ENCODE measurements around the gene CD28. TPM values are rescaled to one million over a fixed set of nuclear protein-coding genes. Genes with fewer than 3 reads are reported as not detected.
A peak's percentile ranks its signal among the peaks of the same experiment; 100 is the strongest.

The CD28 gene
- total RNA-seq, 2 experiments from 2014 or later = 128 to 130 TPM

GRCh38 chr2:203719456-203720410, 13.3 kb downstream of the CD28 start:
- intact Hi-C loops (cut with DNase I, micrococcal nuclease) = loop anchor here (1.0 to 10.0 kb wide), 7 partner anchors 13 to 1937 kb away; partner anchors contain the start of genes ALS2 (in 1 of the 2), CD28 (in 1 of the 2) and ICOS (in 1 of the 2)
- POLR2A ChIA-PET = interaction anchor here (0.9 to 19.9 kb wide), 23 partner anchors 11 to 481 kb away, joined by 3 to 621 read pairs (median 4); partner anchors contain the start of genes CD28, CTLA4, CYP20A1 and RAPH1
- Mint-ChIP-seq H3K4me3 (peak overlapping the region; percentile 80), H3K9me3 (peaks cover 2% of the 10 kb centered on the region), H3K27me3 (no peaks in the 10 kb centered on the region), H3K27ac (peak overlapping the region; percentile 92), H3K4me1 (ENCODE audit: low read depth) (peaks cover 95% of the 10 kb centered on the region), H3K36me3 (ENCODE audit: low read depth) (peaks cover 76% of the 10 kb centered on the region)
- Histone ChIP-seq H3K9me3 (ENCODE audit: control insufficient read depth in 1 of 2, insufficient read depth in 1 of 2, low read length in 2 of 2) (no peaks in the 10 kb centered on the region), H3K27me3 (ENCODE audit: control insufficient read depth in 1 of 2, insufficient read depth in 2 of 2, low read length in 2 of 2) (no peaks in the 10 kb centered on the region), H3K36me3 (ENCODE audit: insufficient read depth, low read length) (peaks cover 42% of the 10 kb centered on the region), H3K27ac (ENCODE audit: low read depth in 1 of 2, low read length in 2 of 2) (peak overlapping the region; percentile 70 to 76), H3K4me1 (ENCODE audit: insufficient read depth, low read length) (peaks cover 75% of the 10 kb centered on the region), H3K4me3 (ENCODE audit: low read length) (peak overlapping the region; percentile 24)
- DNase-seq (peak in 7 of 14 experiments; percentile 31 to 90 (median 62)), ATAC-seq (ENCODE audit: poor library complexity) (peak; percentile 78)
- CTCF ChIA-PET = interaction anchor here (0.9 to 3.5 kb wide), 12 partner anchors 9 to 185 kb away, joined by 3 to 14 read pairs (median 6); partner anchors contain the start of gene RAPH1
- no peak for TF ChIP-seq CTCF (IDR thresholded peaks at IDR 0.05)

GRCh38 chr2:203720915-203721672, 14.7 kb downstream of the CD28 start:
- Mint-ChIP-seq H3K4me1 (ENCODE audit: low read depth) (peaks cover 93% of the 10 kb centered on the region), H3K27ac (peak overlapping the region; percentile 92), H3K36me3 (ENCODE audit: low read depth) (peaks cover 77% of the 10 kb centered on the region), H3K27me3 (no peaks in the 10 kb centered on the region), H3K4me3 (peak overlapping the region; percentile 80), H3K9me3 (peaks cover 2% of the 10 kb centered on the region)
- Histone ChIP-seq H3K4me3 (ENCODE audit: low read length) (peak overlapping the region; percentile 10), H3K4me1 (ENCODE audit: insufficient read depth, low read length) (peaks cover 74% of the 10 kb centered on the region), H3K27ac (ENCODE audit: low read depth in 1 of 2, low read length in 2 of 2) (peak overlapping the region; percentile 70 to 76), H3K36me3 (ENCODE audit: insufficient read depth, low read length) (peaks cover 33% of the 10 kb centered on the region), H3K9me3 (ENCODE audit: control insufficient read depth in 1 of 2, insufficient read depth in 1 of 2, low read length in 2 of 2) (no peaks in the 10 kb centered on the region), H3K27me3 (ENCODE audit: control insufficient read depth in 1 of 2, insufficient read depth in 2 of 2, low read length in 2 of 2) (no peaks in the 10 kb centered on the region)
- ChIA-PET CTCF (interaction anchor here (1.1 to 3.5 kb wide), 12 partner anchors 10 to 186 kb away, joined by 3 to 14 read pairs (median 5); partner anchors contain the start of gene RAPH1), POLR2A (interaction anchor here (0.7 to 19.9 kb wide), 15 partner anchors 10 to 227 kb away, joined by 3 to 621 read pairs (median 6); partner anchors contain the start of genes CD28, CTLA4 and RAPH1)
- intact Hi-C loops (cut with DNase I, micrococcal nuclease) = loop anchor here (1.0 to 5.0 kb wide), 5 partner anchors 15 to 189 kb away; partner anchors contain the start of gene CD28 (in 1 of the 2)
- ATAC-seq (ENCODE audit: poor library complexity) (peak; percentile 18), DNase-seq (peak in 1 of 14 experiments; percentile 55)
- no peak for TF ChIP-seq CTCF (IDR thresholded peaks at IDR 0.05)

All from CD4-positive, alpha-beta T cell (primary cell).